ENCODE results near the gene PLEKHB1. TPM values are rescaled to one million over a fixed set of nuclear protein-coding genes. Genes with fewer than 3 reads are reported as not detected.

Gene PLEKHB1
- total and polyA plus RNA-seq, 7 donors: 0.33 to 13.7 (median 8.7) TPM

GRCh38 chr11:73653996-73654395, 7.6 kb downstream of the PLEKHB1 start:
- 48 to 76% (median 60%) methylated on average over 5 of the region's 5 CpGs for WGBS, 3 donors
- H3K4me3 ChIP-seq: no peak overlapping the region
- no peak overlapping the region for H3K27ac ChIP-seq
- no peaks in the 10 kb centered on the region for H3K27me3 ChIP-seq (ENCODE audit: insufficient read depth in 3 of 3, low read length in 2 of 3)
- DNase-seq (no peak), ATAC-seq (peak; percentile 83 to 91 (median 88))
- intact Hi-C loops (cut with DNase I): no loop called here
- H3K36me3 ChIP-seq (ENCODE audit: insufficient read depth in 1 of 2, low read depth in 1 of 2): no peaks in the 10 kb centered on the region
- TF ChIP-seq CTCF (IDR thresholded peaks at IDR 0.05): no peak
- no peaks in the 10 kb centered on the region for H3K4me1 ChIP-seq
- H3K9me3 ChIP-seq: no peaks in the 10 kb centered on the region

- WGBS, 3 donors: 90 to 95% (median 93%) methylated on average over 7 of the region's 7 CpGs
- intact Hi-C loops (cut with DNase I): no loop called here
- H3K27me3 ChIP-seq (ENCODE audit: insufficient read depth in 3 of 3, low read length in 2 of 3): no peaks in the 10 kb centered on the region
- no peak for TF ChIP-seq CTCF (IDR thresholded peaks at IDR 0.05)
- no peaks in the 10 kb centered on the region for H3K9me3 ChIP-seq
- no peaks in the 10 kb centered on the region for H3K4me1 ChIP-seq
- no peak overlapping the region for H3K27ac ChIP-seq
- DNase-seq (no peak), ATAC-seq (no peak)
- H3K36me3 ChIP-seq (ENCODE audit: insufficient read depth in 1 of 2, low read depth in 1 of 2): no peaks in the 10 kb centered on the region
- no peak overlapping the region for H3K4me3 ChIP-seq
Observed at GRCh38 chr11:73654482-73655021, 8.2 kb downstream of the PLEKHB1 start.

- Histone ChIP-seq H3K36me3 (ENCODE audit: insufficient read depth in 1 of 2, low read depth in 1 of 2) (no peaks in the 10 kb centered on the region), H3K4me1 (no peaks in the 10 kb centered on the region), H3K4me3 (no peak overlapping the region), H3K27ac (no peak overlapping the region), H3K27me3 (ENCODE audit: insufficient read depth in 3 of 3, low read length in 2 of 3) (no peaks in the 10 kb centered on the region), H3K9me3 (no peaks in the 10 kb centered on the region)
- intact Hi-C loops (cut with DNase I): no loop called here
- ATAC-seq (no peak), DNase-seq (no peak)
- 92 to 93% (median 92%) methylated on average over 8 of the region's 8 CpGs for WGBS, 3 donors
- TF ChIP-seq CTCF (IDR thresholded peaks at IDR 0.05): no peak
Observed at GRCh38 chr11:73655686-73656085, 9.3 kb downstream of the PLEKHB1 start.

- no peak overlapping the region for H3K4me3 ChIP-seq
- H3K27me3 ChIP-seq (ENCODE audit: insufficient read depth in 3 of 3, low read length in 2 of 3): no peaks in the 10 kb centered on the region
- H3K36me3 ChIP-seq (ENCODE audit: insufficient read depth in 1 of 2, low read depth in 1 of 2): no peaks in the 10 kb centered on the region
- H3K27ac ChIP-seq: no peak overlapping the region
- H3K9me3 ChIP-seq: no peaks in the 10 kb centered on the region
- H3K4me1 ChIP-seq: peaks cover 5% of the 10 kb centered on the region
- ATAC-seq: no peak
- DNase-seq: no peak
- intact Hi-C loops (cut with DNase I): no loop called here
- 65 to 80% (median 75%) methylated on average over 3 of the region's 3 CpGs for WGBS, 3 donors
- TF ChIP-seq CTCF (IDR thresholded peaks at IDR 0.05): no peak
Observed at GRCh38 chr11:73656985-73657384, 10.6 kb downstream of the PLEKHB1 start.

- 91 to 93% (median 91%) methylated on average over 3 of the region's 3 CpGs for WGBS, 3 donors
- no peak for DNase-seq
- H3K36me3 ChIP-seq (ENCODE audit: insufficient read depth in 1 of 2, low read depth in 1 of 2): no peaks in the 10 kb centered on the region
- H3K4me1 ChIP-seq: peaks cover 17% of the 10 kb centered on the region
- ATAC-seq: no peak
- H3K27me3 ChIP-seq (ENCODE audit: insufficient read depth in 3 of 3, low read length in 2 of 3): no peaks in the 10 kb centered on the region
- H3K4me3 ChIP-seq: no peak overlapping the region
- no peaks in the 10 kb centered on the region for H3K9me3 ChIP-seq
- intact Hi-C loops (cut with DNase I): loop anchor here (2.0 to 5.0 kb wide), 5 partner anchors 33 to 309 kb away; no protein-coding TSS in a partner anchor
- TF ChIP-seq CTCF (IDR thresholded peaks at IDR 0.05): no peak
- no peak overlapping the region for H3K27ac ChIP-seq
Observed at GRCh38 chr11:73659961-73660360, 13.6 kb downstream of the PLEKHB1 start.
